ENCODE measurements around the gene SHCBP1L. TPM values are rescaled to one million over a fixed set of nuclear protein-coding genes. Genes with fewer than 3 reads are reported as not detected.
"Not testable (repeated sequence)": the region's sequence is repeated elsewhere in the genome, so short reads cannot be mapped to it uniquely, and the experiment has no call there.

Gene SHCBP1L
- total RNA-seq, 2 donors from 2014 or later, result not detected

DNA sequence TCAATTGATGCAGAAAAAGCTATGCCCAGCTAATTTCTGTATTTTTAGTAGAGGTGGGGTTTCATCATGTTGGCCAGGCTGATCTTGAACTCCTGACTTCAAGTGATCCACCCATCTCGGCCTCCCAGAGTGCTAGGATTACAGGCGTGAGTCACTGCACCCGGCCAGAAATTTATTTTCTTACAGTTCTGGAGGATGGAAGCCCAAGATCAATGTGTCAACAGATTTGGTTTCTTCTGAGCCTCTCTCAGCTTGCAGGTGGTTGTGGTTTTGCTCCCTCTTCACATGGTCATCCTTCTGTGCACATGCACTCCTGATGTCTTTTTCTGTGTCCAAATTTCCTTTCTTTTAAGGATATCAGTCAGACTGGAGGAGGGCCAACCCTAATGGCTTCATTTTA is 35.6 kb downstream of the SHCBP1L start:
- intact Hi-C loops (cut with DNase I), result no loop called here
- DNase-seq (ENCODE audit: low spot score), result no peak

DNA sequence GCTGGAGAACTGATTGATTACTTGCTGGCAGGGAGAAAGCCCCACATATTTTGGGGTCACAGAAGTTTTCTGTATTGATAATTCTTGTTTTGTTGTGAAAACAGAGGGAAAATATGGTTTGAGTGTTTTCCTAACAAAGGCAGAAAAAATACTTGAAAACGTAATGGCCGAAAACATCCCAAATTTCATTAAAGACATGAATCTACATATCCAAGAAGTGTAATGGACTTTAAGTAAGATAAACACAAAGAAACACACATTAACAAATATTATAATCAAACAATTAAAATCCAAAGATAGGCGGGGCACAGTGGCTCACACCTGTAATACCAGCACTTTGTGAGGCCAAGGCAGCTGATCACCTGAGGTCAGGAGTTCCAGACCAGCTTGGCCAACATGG is 39.6 kb downstream of the SHCBP1L start:
- intact Hi-C loops (cut with DNase I), result no loop called here
- DNase-seq (ENCODE audit: low spot score), result no peak

DNA sequence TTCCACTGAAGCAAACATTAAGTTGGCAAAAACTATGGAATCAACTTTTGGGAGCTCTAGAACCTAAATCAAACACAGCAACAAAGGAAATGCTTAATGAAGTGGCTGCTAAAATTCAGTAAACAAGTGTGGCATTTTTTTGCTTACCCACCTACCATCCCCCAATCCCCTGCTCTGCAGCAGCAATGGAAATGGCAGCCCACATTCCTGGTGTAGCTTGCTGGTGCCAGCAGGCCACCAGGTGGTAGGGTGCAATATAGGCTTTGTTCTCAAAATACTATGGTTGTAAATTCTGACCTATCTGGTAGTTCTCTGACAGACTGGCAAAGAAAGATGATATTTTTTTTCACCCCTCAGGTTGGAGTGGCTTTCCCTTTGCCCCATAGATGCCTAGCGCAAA is 42.8 kb downstream of the SHCBP1L start:
- intact Hi-C loops (cut with DNase I), result no loop called here

DNA sequence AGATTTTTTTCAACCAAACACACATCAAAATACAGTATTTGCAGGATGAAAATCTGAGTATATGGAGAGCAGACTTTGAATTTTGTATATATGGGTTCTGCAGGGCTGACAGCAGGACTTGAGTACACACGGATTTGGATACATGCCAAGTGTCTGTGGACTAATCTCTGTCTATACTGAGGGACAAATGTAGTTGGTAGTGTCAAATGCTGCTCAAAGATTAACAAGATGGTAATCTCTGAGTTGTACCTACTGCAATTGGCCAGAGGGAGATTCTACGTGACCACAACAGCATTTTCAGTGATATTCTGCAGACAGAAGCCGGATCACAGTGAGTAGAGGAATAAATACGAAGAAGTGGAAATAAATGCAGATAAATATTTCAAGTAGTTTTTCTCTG is 43.4 kb downstream of the SHCBP1L start:
- intact Hi-C loops (cut with DNase I), result no loop called here
- no peak for DNase-seq (ENCODE audit: low spot score)

More for the DNA sequence above, 42.8 kb downstream of the SHCBP1L start:
- no peak for DNase-seq (ENCODE audit: low spot score)

DNA sequence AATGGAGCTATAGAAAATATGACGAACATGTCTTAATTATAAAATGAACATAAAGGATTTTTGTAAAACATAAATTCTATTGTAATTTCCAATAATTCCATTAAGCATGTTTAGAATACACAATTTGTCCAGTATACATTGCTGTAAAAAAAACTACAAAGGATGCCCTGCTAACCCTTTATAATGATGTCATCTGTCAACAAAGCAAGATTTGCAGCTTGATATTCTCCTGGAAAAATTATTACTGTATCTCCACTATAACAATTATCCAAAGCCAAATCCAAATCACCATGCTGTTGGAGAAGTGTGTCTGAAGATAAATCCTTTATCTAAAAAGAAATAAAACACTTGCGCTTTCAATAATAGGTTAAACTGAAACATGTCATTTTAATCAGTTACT is 47.6 kb downstream of the SHCBP1L start:
- intact Hi-C loops (cut with DNase I), result no loop called here

DNA sequence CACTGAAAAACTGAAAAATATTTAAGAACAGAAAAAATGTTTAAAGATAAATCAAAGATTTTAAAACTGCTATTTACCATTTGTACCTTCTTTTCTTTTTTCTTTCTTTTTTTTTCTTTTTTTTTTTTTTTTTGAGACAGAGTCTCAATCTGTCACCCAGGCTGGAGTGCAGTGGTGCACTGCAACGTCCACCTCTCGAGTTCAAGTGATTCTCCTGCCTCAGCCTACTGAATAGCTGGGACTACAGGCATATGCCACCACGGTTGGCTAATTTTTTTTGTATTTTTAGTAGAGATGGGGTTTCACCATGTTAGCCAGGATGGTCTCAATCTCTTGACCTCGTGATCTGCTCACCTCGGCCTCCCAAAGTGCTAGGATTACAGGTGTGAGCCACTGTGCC is 51.0 kb downstream of the SHCBP1L start:
- intact Hi-C loops (cut with DNase I); DNase-seq (ENCODE audit: low spot score): not testable (repeated sequence)

More for the DNA sequence above, 47.6 kb downstream of the SHCBP1L start:
- no peak for DNase-seq (ENCODE audit: low spot score)

DNA sequence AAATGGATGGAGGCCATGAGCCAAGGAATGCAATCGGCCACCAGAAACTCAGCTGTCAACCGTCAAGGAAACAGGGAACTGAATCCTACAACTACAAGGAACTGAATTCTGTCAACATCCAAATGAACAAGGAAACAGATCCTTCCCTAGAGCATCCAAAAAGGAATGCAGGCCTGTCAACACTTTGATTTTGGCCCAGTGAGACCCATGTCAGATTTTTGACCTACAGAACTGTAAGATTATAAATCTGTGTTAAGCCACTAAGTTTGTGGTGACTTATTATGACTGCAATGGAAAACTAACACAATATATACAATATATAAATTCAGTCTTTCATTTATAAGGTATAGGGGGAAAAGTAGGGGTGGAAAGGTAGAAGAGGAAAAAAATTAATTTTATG is 55.3 kb downstream of the SHCBP1L start:
- intact Hi-C loops (cut with DNase I), result no loop called here
- no peak for DNase-seq (ENCODE audit: low spot score)

DNA sequence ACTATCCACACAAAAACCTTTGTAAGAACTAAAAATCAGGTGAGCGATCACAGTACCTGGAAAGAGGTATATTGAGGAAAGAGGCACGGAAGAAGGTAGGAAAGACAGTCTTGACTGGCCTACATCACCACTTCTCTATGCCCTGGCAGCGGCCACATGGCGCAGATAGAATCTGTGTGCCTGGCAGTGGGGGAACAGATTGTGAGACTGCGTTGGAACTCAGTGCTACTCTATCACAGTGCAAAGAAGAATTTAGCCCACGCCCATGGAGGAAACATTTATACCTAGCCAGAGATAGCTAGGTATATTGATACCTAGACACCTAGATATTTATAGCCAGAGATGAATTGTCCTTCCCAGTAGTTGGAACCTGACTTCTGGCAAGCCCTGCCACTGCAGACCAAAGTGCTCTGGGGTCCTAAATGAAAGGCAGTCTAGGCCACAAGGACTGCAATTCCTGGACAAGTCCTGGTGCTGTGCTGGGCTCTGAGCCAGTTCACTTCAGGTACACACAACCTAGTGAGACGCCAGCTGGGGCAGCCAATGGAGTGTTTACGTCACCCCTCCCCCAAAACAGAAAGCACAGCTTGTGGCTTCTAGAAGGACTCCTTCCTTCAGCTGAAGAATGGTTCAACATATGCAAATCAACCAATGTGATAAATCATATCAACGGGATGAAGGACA is 61.9 kb downstream of the SHCBP1L start:
- DNase-seq (ENCODE audit: low spot score), result no peak
- intact Hi-C loops (cut with DNase I), result no loop called here

DNA sequence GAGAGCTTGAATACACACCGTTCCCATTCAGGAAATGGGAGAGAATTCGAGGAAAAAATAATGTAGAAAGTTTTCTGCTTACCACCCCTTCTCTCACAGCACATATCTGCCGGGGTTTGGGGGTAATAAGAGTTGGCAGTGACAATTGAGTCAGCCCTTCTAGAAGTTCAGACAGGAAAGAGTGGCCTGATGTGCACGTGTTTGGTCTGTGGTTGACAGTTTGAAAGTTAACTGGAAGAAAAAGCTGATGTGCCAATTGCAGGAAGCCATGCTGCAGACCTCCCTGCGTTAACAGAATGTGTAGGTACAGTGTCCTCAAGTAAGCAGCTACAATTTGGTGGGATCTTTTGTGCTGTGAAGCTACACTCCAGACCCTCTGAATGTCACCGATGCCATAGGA is 63.0 kb downstream of the SHCBP1L start:
- DNase-seq (ENCODE audit: low spot score), result no peak
- intact Hi-C loops (cut with DNase I), result no loop called here

DNA sequence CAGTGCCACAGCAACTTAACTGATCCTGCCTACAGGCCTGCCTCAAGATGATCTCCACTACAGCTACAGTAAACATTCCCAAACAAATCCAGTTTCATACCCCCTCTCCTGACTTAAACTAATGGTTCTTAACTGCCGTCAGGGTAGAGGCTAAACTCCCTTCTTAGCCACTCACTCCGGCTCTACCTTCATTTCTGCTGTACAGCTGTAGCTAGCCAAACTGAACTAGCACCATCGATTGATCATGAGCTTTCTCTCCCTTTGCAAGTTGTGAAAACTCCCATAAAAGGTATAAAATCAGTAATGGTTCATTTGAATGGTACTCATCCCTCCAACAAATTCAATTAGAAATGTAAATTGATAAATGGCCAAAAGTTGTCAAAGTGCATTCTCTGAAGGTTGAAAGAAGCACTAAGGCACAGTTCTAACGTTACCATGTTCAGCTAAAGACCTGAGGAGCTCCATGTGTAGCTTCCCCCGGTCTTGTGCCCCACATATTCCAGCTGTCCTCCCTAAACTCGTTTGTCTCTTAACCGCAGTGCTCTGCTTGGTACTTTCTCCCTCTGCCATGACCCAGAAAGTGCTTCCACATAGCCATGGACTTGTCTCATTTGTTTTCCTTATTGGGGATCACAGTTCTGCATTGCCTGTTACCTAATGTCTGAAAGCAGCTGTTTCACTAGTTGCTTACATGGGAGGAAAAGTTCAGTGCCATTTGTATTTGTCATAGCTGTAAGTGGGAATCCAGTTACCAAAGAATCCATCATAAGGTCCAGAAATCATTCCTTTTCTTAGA is 64.0 kb downstream of the SHCBP1L start:
- no peak for DNase-seq (ENCODE audit: low spot score)
- intact Hi-C loops (cut with DNase I), result no loop called here

DNA sequence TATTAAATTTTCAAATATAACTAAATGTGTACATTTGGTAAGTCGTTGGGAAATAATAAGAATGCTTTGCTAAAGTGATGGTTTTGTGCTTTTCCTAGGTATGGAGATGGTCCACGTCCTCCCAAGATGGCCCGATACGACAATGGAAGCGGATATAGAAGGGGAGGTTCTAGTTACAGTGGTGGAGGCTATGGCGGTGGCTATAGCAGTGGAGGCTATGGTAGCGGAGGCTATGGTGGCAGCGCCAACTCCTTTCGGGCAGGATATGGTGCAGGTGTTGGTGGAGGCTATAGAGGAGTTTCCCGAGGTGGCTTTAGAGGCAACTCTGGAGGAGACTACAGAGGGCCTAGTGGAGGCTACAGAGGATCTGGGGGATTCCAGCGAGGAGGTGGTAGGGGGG is 66.0 kb downstream of the SHCBP1L start:
- no peak for DNase-seq (ENCODE audit: low spot score)
- intact Hi-C loops (cut with DNase I), result no loop called here

DNA sequence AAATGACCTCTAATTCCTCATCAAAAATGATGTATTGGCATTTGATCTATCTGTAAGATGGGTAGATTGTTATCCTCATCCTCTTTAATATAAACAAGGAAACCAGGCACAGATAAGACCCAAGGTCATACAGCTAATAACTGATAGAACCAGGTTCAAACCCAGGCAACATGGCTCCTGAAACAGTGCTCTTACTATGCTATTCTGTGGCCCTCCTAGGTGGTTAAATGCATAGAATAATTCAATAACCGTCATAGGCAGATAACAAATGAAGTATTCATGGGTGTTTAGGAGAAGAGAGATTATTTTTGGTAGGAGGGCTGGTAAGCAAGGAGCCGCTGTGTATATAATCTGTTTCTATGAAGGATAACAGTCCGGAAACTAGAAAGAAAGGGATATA is 67.4 kb downstream of the SHCBP1L start:
- intact Hi-C loops (cut with DNase I), result no loop called here
- DNase-seq (ENCODE audit: low spot score), result no peak

DNA sequence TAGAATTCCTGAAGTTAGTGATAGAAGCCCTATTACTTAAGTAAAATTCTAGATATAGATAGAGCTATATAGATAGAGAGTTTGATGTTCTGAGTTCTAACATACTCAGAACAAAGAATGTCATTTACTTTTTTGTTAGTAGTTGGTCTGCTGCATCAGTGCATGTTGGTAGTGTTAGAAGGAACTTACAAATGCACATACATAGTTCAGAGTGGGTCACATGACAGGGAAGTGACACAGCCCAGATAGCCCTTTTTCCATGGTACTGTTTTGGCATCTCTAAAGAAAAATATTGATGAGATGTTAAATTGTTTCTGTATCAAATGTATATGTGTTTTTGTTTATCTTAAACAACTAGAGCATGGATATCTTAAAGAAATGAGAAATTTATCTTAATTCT is 68.1 kb downstream of the SHCBP1L start:
- no peak for DNase-seq (ENCODE audit: low spot score)
- intact Hi-C loops (cut with DNase I), result no loop called here

DNA sequence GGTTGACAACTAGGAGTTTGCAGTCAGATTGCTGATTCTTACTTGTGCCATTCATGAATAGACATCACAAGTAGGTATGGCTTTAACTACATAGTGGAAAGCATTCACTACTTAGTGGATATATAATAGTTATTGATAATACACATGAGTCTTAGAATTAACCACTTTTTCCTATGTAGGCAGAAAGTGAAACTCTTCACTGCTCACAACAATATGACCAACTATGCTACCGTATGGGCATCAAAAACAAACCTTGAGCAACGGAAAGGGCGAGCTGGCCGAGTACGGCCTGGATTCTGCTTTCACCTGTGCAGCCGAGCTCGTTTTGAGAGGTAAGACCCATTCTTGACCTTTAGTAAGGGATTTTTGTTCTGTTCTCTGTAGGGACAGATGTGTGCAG is 75.1 kb downstream of the SHCBP1L start:
- intact Hi-C loops (cut with DNase I), result no loop called here
- no peak for DNase-seq (ENCODE audit: low spot score)

DNA sequence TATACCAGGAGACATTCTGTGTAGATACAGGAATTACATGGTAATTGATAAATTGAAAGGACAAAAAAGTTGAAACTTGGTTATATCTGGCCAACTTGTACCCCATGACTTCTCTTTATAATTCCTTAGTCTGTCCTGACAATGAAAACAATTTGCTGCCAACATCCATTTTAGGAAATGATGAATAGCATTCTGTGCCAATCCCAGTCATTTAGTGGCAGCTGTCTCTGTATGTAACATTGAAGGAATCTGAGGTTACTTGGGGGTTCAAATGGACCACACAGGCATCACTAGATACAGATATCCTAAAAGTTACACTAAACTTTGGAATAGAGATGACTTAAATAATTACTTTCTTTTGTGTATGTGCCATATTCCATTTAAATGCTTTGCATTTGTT is 75.6 kb downstream of the SHCBP1L start:
- intact Hi-C loops (cut with DNase I), result no loop called here
- no peak for DNase-seq (ENCODE audit: low spot score)

DNA sequence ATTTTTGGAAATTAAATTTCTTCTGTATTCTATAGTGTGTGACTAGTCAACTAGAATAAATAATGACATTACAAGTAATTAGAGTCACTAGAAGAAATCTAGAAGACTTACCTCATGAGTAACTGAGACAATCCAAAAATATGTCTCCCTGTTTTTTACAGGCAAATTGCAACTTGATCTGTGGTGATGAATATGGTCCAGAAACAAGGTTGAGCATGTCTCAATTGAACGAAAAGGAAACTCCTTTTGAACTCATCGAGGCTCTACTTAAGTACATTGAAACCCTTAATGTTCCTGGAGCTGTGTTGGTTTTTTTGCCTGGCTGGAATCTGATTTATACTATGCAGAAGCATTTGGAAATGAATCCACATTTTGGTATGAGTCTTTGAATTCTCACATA is 77.1 kb downstream of the SHCBP1L start:
- DNase-seq (ENCODE audit: low spot score), result no peak
- intact Hi-C loops (cut with DNase I), result no loop called here

DNA sequence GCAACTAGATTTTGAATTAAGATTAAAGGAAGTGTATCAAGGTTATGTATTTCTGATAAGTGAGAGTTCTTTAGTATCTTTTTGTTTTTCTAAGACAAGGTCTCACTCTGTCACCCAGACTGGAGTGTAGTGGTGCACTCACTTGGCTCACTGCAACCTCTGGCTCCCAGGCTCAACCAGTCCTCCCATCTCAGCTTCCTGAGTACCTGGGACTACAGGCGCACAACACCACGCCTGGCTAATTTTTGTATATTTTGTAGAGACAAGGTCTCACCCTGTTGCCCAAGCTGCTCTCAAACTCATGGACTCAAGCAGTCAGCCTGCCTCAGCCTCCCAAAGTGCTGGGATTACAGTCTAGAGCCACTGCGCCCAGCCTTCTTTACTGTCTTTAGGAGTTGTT is 80.1 kb downstream of the SHCBP1L start:
- intact Hi-C loops (cut with DNase I), result no loop called here
- no peak for DNase-seq (ENCODE audit: low spot score)

DNA sequence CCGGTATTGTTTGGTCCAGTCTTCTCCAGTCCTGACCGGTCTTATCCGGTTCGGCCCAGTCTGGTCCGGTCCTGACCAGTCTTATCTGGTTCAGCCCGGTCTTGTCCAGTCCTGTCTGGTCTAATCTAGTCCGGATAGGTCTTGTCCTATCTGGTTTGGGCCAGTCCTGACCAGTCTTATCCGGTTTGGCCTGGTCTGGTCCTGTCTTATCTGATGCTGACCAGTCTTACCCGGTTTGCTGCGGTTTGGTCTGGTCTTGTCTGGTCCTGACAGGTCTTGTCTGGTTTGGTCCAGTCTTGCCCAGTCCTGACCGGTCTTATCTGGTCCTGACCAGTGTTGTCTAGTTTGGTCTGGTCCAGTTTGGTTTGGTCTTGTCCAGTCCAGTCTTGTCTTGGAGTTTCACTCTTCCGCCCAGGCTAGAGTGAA is 83.7 kb downstream of the SHCBP1L start:
- no peak for DNase-seq (ENCODE audit: low spot score)
- intact Hi-C loops (cut with DNase I), result no loop called here

DNA sequence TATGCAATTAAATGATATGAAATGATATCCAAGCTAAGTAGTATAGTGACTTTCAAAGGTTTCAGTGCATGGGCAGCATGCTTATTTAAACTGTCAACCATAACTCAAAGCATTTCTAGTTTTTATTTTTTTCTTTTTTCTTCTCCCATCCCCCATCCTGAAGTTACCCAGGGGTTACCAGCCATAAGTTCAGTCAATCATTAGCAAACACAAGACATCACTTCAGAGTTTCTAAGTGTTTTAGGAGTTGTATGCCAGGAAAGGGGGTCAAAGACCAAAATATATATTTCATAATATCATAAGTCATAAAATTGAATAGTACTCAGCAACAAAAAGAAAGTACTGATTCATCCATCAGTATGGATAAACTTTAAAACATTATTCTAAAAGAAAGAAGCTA is 85.1 kb downstream of the SHCBP1L start:
- intact Hi-C loops (cut with DNase I), result no loop called here
- no peak for DNase-seq (ENCODE audit: low spot score)

DNA sequence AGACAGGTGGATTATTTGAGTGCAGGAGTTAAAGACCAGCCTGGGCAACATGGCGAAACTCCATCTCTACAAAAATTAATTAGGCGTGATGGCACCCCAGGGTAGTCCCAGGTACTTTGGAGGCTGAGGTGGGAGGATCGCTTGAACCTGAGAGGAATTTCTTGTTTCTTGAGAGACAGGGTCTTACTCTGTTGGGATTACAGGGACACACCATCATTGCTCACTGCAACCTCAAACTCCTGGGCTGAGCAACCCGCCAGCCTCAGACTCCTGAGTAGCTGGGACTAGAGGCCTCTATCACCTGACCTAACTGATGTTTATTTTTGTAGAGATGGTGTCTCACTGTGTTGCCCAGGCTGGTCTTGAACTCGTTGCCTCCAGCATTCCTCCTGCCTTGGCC is 89.0 kb downstream of the SHCBP1L start:
- DNase-seq (ENCODE audit: low spot score), result no peak
- intact Hi-C loops (cut with DNase I), result no loop called here

DNA sequence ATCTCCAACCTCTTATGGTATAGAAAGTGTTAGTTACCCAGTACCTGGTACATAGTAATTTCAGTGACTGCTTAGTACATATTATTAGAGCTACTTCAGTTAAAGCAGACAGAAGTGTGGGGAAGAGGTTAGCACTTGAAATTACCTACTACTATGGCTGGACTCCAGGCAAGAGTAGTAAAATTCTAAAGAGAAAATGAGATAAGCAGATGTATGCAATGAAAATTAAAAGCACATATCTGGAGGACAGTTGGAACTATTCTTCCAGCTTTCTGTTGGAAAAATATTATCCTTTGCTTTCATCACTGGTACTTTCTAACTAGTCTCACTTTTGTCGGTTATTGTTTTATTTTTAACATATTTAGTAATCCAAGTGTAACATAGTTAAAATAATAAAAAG is 90.1 kb downstream of the SHCBP1L start:
- DNase-seq (ENCODE audit: low spot score), result no peak
- intact Hi-C loops (cut with DNase I), result no loop called here
